NB4 (cell line): ENCODE measurements around the gene MIAT.

Source experiments
- CTCF ChIP-seq: IDR thresholded peaks from one replicate; pipeline ENCODE4 v1.5.1; 2012; ENCODE audit warnings: low read depth, low read length
- MAX ChIP-seq: IDR thresholded peaks from 2 replicates; pipeline ENCODE4 v1.6.1; 2011; ENCODE audit warnings: low read depth, low read length
- MYC ChIP-seq: IDR thresholded peaks from 2 replicates; pipeline ENCODE4 v1.6.1; 2011; ENCODE audit warnings: low read depth, low read length
- POLR2A ChIP-seq: IDR thresholded peaks from 2 replicates; pipeline ENCODE4 v1.6.1; 2011; ENCODE audit warnings: mild to moderate bottlenecking; ENCODE audit not compliant: insufficient read length; ENCODE audit errors: extremely low read depth

- no peak for TF ChIP-seq CTCF
- no peak for TF ChIP-seq POLR2A
- no peak for TF ChIP-seq MAX
- no peak for TF ChIP-seq MYC
Observed at GRCh38 chr22:26711205-26711963, 54.0 kb downstream of the MIAT start.
